ENCODE measurements around the gene FANCI. TPM values are rescaled to one million over a fixed set of nuclear protein-coding genes. Genes with fewer than 3 reads are reported as not detected.
"Not testable (repeated sequence)": the region's sequence is repeated elsewhere in the genome, so short reads cannot be mapped to it uniquely, and the experiment has no call there.

FANCI gene
- total and polyA plus RNA-seq, 2 experiments from 2014 or later: 11.2 to 14.2 TPM

DNA sequence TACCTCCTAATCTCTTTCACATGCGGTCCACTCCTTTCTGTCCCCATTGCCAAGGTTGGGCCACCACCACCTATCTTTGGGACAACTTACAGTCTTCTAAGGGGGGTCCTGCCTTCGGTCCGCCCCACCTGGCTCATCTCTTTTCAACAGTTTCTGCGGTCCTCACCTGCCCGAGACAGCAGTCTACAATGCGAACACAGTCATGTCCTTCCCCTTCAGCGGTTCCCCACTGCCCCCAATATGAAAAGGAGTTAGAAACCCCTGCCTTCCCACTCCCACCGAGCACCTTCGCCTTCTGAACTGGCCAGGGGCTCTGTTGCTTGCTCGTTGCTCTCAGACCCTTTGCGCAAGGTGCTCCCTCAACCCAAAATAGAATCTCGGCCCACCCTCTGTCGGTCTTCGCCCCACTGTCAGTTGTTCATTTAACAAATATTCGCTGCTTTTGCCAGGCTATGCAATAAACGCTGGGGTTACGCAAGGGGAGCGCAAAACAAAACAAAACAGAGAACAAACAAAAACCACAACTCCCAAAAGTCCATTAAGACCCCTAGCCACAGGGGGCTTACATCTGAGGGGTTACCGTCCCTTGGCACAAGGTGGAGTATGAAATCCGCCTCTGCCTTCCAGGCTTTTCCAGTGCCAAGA, 611 bp upstream of the FANCI start:
- Histone ChIP-seq H3K36me3 (ENCODE audit: low read depth) (no peaks in the 10 kb centered on the region), H3K27me3 (replicated peaks; ENCODE audit: insufficient read depth) (no peaks in the 10 kb centered on the region), H3K4me3 (peak overlapping the region; percentile 85), H3K27ac (0 out of 2 replicates have a peak overlapping the region, but pooled peaks have one; percentile 12), H2AFZ (peak overlapping the region; percentile 98), H3K4me2 (ENCODE audit: unreplicated experiment) (peak overlapping the region; percentile 96), H3K79me2 (ENCODE audit: insufficient read depth) (peaks cover 36% of the 10 kb centered on the region), H3K9ac (peak overlapping the region; percentile 88), H3K9me3 (ENCODE audit: low read depth) (no peaks in the 10 kb centered on the region), H3K9me2 (ENCODE audit: insufficient read depth) (no peaks in the 10 kb centered on the region), H4K20me1 (ENCODE audit: insufficient read depth) (no peaks in the 10 kb centered on the region), H3F3A (ENCODE audit: insufficient read depth) (no peaks in the 10 kb centered on the region), H3K4me1 (ENCODE audit: insufficient read depth) (peaks cover 7% of the 10 kb centered on the region)
- DNase-seq: peak; percentile 78
- in situ Hi-C loops (cut with MboI): no loop called here
- TF ChIP-seq EZH2phosphoT487 (IDR thresholded peaks at IDR 0.05; ENCODE audit: insufficient read depth, low read depth) (no peak), EZH2 (IDR thresholded peaks at IDR 0.05; ENCODE audit: insufficient read depth, poor library complexity, severe bottlenecking) (no peak)
- 37 to 40% methylated on average over 20 of the region's 20 CpGs for WGBS, 2 experiments (ENCODE audit: low coverage in 1 of 2, low lambda C conversion rate in 2 of 2, missing lambda C conversion rate in 2 of 2)

- Histone ChIP-seq H3K4me2 (ENCODE audit: unreplicated experiment) (peak overlapping the region; percentile 96), H3K79me2 (ENCODE audit: insufficient read depth) (peaks cover 36% of the 10 kb centered on the region), H3K9ac (peak overlapping the region; percentile 88), H3K27ac (peak overlapping the region; percentile 12), H3K4me1 (ENCODE audit: insufficient read depth) (peaks cover 7% of the 10 kb centered on the region), H3F3A (ENCODE audit: insufficient read depth) (no peaks in the 10 kb centered on the region), H3K9me3 (ENCODE audit: low read depth) (no peaks in the 10 kb centered on the region), H4K20me1 (ENCODE audit: insufficient read depth) (no peaks in the 10 kb centered on the region), H3K4me3 (peak overlapping the region; percentile 85), H3K36me3 (ENCODE audit: low read depth) (no peaks in the 10 kb centered on the region), H3K9me2 (ENCODE audit: insufficient read depth) (no peaks in the 10 kb centered on the region), H2AFZ (peak overlapping the region; percentile 98), H3K27me3 (replicated peaks; ENCODE audit: insufficient read depth) (no peaks in the 10 kb centered on the region)
- DNase-seq: no peak
- no peak for TF ChIP-seq EZH2 (IDR thresholded peaks at IDR 0.05; ENCODE audit: insufficient read depth, poor library complexity, severe bottlenecking)
- TF ChIP-seq EZH2phosphoT487 (IDR thresholded peaks at IDR 0.05; ENCODE audit: insufficient read depth, low read depth): no peak
- 1% methylated on average over 6 of the region's 6 CpGs for WGBS, 2 experiments (ENCODE audit: low coverage in 1 of 2, low lambda C conversion rate in 2 of 2, missing lambda C conversion rate in 2 of 2)
- in situ Hi-C loops (cut with MboI): no loop called here
Measured at GRCh38 chr15:89244574-89244903, 760 bp downstream of the FANCI start.

GRCh38 chr15:89247446-89247845, 3.7 kb downstream of the FANCI start:
- TF ChIP-seq EZH2phosphoT487 (IDR thresholded peaks at IDR 0.05; ENCODE audit: insufficient read depth, low read depth): no peak
- no peak for TF ChIP-seq EZH2 (IDR thresholded peaks at IDR 0.05; ENCODE audit: insufficient read depth, poor library complexity, severe bottlenecking)
- Histone ChIP-seq H2AFZ (no peak overlapping the region), H3K27me3 (replicated peaks; ENCODE audit: insufficient read depth) (no peaks in the 10 kb centered on the region), H3K4me1 (ENCODE audit: insufficient read depth) (peaks cover 7% of the 10 kb centered on the region), H3K27ac (no peak overlapping the region), H3K79me2 (ENCODE audit: insufficient read depth) (peaks cover 36% of the 10 kb centered on the region), H3K4me2 (ENCODE audit: unreplicated experiment) (no peak overlapping the region), H3F3A (ENCODE audit: insufficient read depth) (no peaks in the 10 kb centered on the region), H3K36me3 (ENCODE audit: low read depth) (peaks cover 3% of the 10 kb centered on the region; the same call in 1 of the 2 replicates), H3K9me2 (ENCODE audit: insufficient read depth) (no peaks in the 10 kb centered on the region), H3K9me3 (ENCODE audit: low read depth) (no peaks in the 10 kb centered on the region), H4K20me1 (ENCODE audit: insufficient read depth) (no peaks in the 10 kb centered on the region), H3K4me3 (no peak overlapping the region), H3K9ac (no peak overlapping the region)
- in situ Hi-C loops (cut with MboI): no loop called here
- DNase-seq: no peak
- 83% methylated on average over 2 of the region's 2 CpGs for WGBS, 2 experiments (ENCODE audit: low coverage in 1 of 2, low lambda C conversion rate in 2 of 2, missing lambda C conversion rate in 2 of 2)

- DNase-seq: no peak
- no peaks in the 10 kb centered on the region for H3K9me2 ChIP-seq (ENCODE audit: insufficient read depth)
- in situ Hi-C loops (cut with MboI): no loop called here
- TF ChIP-seq EZH2phosphoT487 (IDR thresholded peaks at IDR 0.05; ENCODE audit: insufficient read depth, low read depth) (no peak), EZH2 (IDR thresholded peaks at IDR 0.05; ENCODE audit: insufficient read depth, poor library complexity, severe bottlenecking) (no peak)
- H2AFZ ChIP-seq: no peak overlapping the region
- H3K27me3 ChIP-seq (replicated peaks; ENCODE audit: insufficient read depth): no peaks in the 10 kb centered on the region
- H3K9me3 ChIP-seq (ENCODE audit: low read depth): no peaks in the 10 kb centered on the region
- no peaks in the 10 kb centered on the region for H3F3A ChIP-seq (ENCODE audit: insufficient read depth)
- no peak overlapping the region for H3K27ac ChIP-seq
- no peaks in the 10 kb centered on the region for H3K4me1 ChIP-seq (ENCODE audit: insufficient read depth)
- no peak overlapping the region for H3K4me3 ChIP-seq
- H3K79me2 ChIP-seq (ENCODE audit: insufficient read depth): peaks cover 36% of the 10 kb centered on the region
- no peak overlapping the region for H3K9ac ChIP-seq
- no peaks in the 10 kb centered on the region for H4K20me1 ChIP-seq (ENCODE audit: insufficient read depth)
- no peak overlapping the region for H3K4me2 ChIP-seq (ENCODE audit: unreplicated experiment)
- WGBS, 2 experiments (ENCODE audit: low coverage in 1 of 2, low lambda C conversion rate in 2 of 2, missing lambda C conversion rate in 2 of 2): 94 to 97% methylated on average over 2 of the region's 2 CpGs
- H3K36me3 ChIP-seq (ENCODE audit: low read depth): peaks cover 3% of the 10 kb centered on the region; the same call in 1 of the 2 replicates
Measured at GRCh38 chr15:89248584-89248983, 4.8 kb downstream of the FANCI start.

DNA sequence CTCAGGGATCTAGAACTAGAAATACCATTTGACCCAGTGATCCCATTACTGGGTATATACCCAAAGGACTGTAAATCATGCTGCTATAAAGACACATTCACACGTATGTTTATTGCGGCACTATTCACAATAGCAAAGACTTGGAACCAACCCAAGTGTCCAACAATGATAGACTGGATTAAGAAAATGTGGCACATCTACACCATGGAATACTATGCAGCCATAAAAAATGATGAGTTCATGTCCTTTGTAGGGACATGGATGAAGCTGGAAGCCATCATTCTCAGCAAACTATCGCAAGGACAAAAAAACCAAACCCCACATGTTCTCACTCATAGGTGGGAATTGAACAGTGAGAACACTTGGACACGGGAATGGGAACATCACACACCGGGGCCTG, 6.4 kb downstream of the FANCI start:
- H4K20me1 ChIP-seq (ENCODE audit: insufficient read depth); H3K4me2 ChIP-seq (ENCODE audit: unreplicated experiment); H2AFZ ChIP-seq; H3K27me3 ChIP-seq (replicated peaks; ENCODE audit: insufficient read depth); H3K36me3 ChIP-seq (ENCODE audit: low read depth); DNase-seq; H3K9me3 ChIP-seq (ENCODE audit: low read depth); in situ Hi-C loops (cut with MboI); H3K27ac ChIP-seq; H3K9ac ChIP-seq; H3F3A ChIP-seq (ENCODE audit: insufficient read depth); H3K4me1 ChIP-seq (ENCODE audit: insufficient read depth); H3K4me3 ChIP-seq; H3K9me2 ChIP-seq (ENCODE audit: insufficient read depth): not testable (repeated sequence)
- 97 to 99% methylated on average over 5 of the region's 5 CpGs for WGBS, 2 experiments (ENCODE audit: low coverage in 1 of 2, low lambda C conversion rate in 2 of 2, missing lambda C conversion rate in 2 of 2)
- peaks cover 29% of the 10 kb centered on the region for H3K79me2 ChIP-seq (ENCODE audit: insufficient read depth)

DNA sequence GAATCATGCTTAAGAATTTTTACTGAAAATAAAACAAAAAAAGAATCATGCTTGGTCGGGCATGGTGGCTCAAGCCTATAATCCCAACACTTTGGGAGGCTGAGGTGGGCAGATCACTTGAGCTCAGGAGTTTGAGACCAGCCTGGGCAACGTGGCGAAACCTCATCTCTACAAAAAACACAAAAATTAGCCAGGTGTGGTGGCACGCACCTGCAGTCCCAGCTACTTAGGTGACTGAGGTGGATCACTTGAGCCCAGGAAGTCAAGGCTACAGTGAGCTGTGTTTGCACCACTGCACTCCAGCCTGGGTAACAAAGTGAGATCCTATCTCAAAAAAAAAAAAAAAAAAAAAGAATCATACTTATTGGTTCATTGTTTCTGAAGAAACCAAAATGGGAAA, 33.5 kb downstream of the FANCI start:
- H3K27ac ChIP-seq; H3K36me3 ChIP-seq (ENCODE audit: low read depth); in situ Hi-C loops (cut with MboI); H3K4me1 ChIP-seq (ENCODE audit: insufficient read depth); H3K4me3 ChIP-seq; H2AFZ ChIP-seq; H3K9ac ChIP-seq; H3K79me2 ChIP-seq (ENCODE audit: insufficient read depth); H4K20me1 ChIP-seq (ENCODE audit: insufficient read depth); H3F3A ChIP-seq (ENCODE audit: insufficient read depth); DNase-seq; H3K27me3 ChIP-seq (replicated peaks; ENCODE audit: insufficient read depth); H3K9me2 ChIP-seq (ENCODE audit: insufficient read depth); H3K4me2 ChIP-seq (ENCODE audit: unreplicated experiment); H3K9me3 ChIP-seq (ENCODE audit: low read depth): not testable (repeated sequence)
- 95 to 98% methylated on average over 4 of the region's 4 CpGs for WGBS, 2 experiments (ENCODE audit: low coverage in 1 of 2, low lambda C conversion rate in 2 of 2, missing lambda C conversion rate in 2 of 2)

Data from GM23248 (cell line).